CD8-positive, alpha-beta memory T cell (primary cell): ENCODE data around the gene SPATA22. TPM values are rescaled to one million over a fixed set of nuclear protein-coding genes. Genes with fewer than 3 reads are reported as not detected.
"Not testable (repeated sequence)": the region's sequence is repeated elsewhere in the genome, so short reads cannot be mapped to it uniquely, and the experiment has no call there.

ENCODE experiments used
- CTCF ChIA-PET: fragments of 350-600 bp; sonication (Branson Sonifier 250); formaldehyde crosslinking; loops from one replicate; lab custom pipeline; 2021; ENCODE audit warnings: antibody characterized with exemption; lab: Charles Lee
- POLR2A ChIA-PET: fragments of 350-600 bp; sonication (Branson Sonifier 250); formaldehyde crosslinking; loops from one replicate; lab custom pipeline; 2021; ENCODE audit warnings: antibody characterized with exemption; lab: Charles Lee
- DNase-seq, 5 donors: peaks; one replicate each; pipeline versions ENCODE4 v3.0.0 to v3.0.0-alpha.2; 2020 to 2022; ENCODE audit warnings: mixed read lengths in 1 of 5
- H3K27ac ChIP-seq: one replicate; pipeline ENCODE4 v1.7.0; 2013; ENCODE audit warnings: low read depth, mild to moderate bottlenecking, low read length, moderate library complexity
- H3K27me3 ChIP-seq: 2 replicates; pipeline ENCODE4 v1.7.0; 2013; ENCODE audit warnings: low read length, mild to moderate bottlenecking; ENCODE audit not compliant: insufficient read depth, poor library complexity, severe bottlenecking
- H3K36me3 ChIP-seq: 2 replicates; pipeline ENCODE4 v1.7.0; 2013; ENCODE audit warnings: mild to moderate bottlenecking, low read length, moderate library complexity; ENCODE audit not compliant: insufficient read depth
- H3K4me1 ChIP-seq: 2 replicates; pipeline ENCODE4 v1.7.0; 2013; ENCODE audit warnings: mild to moderate bottlenecking, low read length, moderate library complexity; ENCODE audit not compliant: insufficient read depth
- H3K4me3 ChIP-seq: 2 replicates; pipeline ENCODE4 v1.7.0; 2013; ENCODE audit warnings: mild to moderate bottlenecking, low read length
- H3K9me3 ChIP-seq: 2 replicates; pipeline ENCODE4 v1.7.0; 2013; ENCODE audit warnings: mild to moderate bottlenecking, low read length
- H3K27ac Mint-ChIP-seq, 8 donors: one replicate each; pipeline ENCODE4 v1.8.0; 2020 to 2021; ENCODE audit warnings: mixed read lengths in 8 of 8, mild to moderate bottlenecking in 6 of 8, inconsistent platforms in 3 of 8, moderate library complexity in 3 of 8
- H3K27me3 Mint-ChIP-seq, 2 donors: one replicate each; pipeline ENCODE4 v1.8.0; 2020 to 2021; ENCODE audit warnings: mixed read lengths in 2 of 2, mild to moderate bottlenecking in 1 of 2, moderate library complexity in 1 of 2
- H3K36me3 Mint-ChIP-seq, 3 donors: one replicate each; pipeline ENCODE4 v1.8.0; 2020 to 2021; ENCODE audit warnings: mixed read lengths in 3 of 3, inconsistent platforms in 1 of 3, mild to moderate bottlenecking in 1 of 3
- H3K4me1 Mint-ChIP-seq, 3 donors: one replicate each; pipeline ENCODE4 v1.8.0; 2020 to 2021; ENCODE audit warnings: mixed read lengths in 3 of 3, inconsistent platforms in 1 of 3, mild to moderate bottlenecking in 1 of 3
- H3K4me3 Mint-ChIP-seq, 7 donors: one replicate each; pipeline ENCODE4 v1.8.0; 2020 to 2021; ENCODE audit warnings: mixed read lengths in 7 of 7, mild to moderate bottlenecking in 6 of 7, moderate library complexity in 4 of 7, inconsistent platforms in 2 of 7
- H3K9me3 Mint-ChIP-seq, 5 donors: one replicate each; pipeline ENCODE4 v1.8.0; 2020 to 2022; ENCODE audit warnings: mixed read lengths in 5 of 5, mild to moderate bottlenecking in 3 of 5, moderate library complexity in 2 of 5, inconsistent platforms in 1 of 5
- polyA plus RNA-seq: library from polyadenylated mRNA; unstranded; fragments of 300-500 nt; fragmentation: Illumina TruSeq; gene quantifications from one replicate; pipeline ENCODE4 v1.2.3, GENCODE V29; 2021
- total RNA-seq, 2 experiments: library from RNA; stranded (reverse); gene quantifications; one replicate each; pipeline ENCODE4 v1.2.3, GENCODE V29; 2021

The SPATA22 gene
- total and polyA plus RNA-seq, 3 experiments from 2014 or later = not detected

DNA sequence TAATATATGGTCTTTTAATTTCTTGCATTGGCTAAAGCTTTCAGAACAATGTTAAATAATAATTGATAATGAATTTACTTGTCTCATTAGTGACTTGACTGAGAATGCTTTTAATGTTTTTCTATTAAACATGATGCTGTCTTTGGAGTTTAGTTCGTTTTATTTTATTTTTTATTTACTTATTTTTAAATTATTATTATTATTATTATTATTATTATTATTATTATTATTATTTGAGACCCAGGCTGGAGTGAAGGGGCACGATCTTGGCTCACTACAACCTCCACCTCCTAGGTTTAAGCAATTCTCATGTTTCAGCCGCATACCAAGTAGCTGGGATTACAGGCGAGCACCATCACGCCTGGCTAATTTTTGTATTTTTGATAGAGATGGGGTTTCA lies 56.0 kb downstream of the SPATA22 start:
- H3K27ac Mint-ChIP-seq = no peak overlapping the region
- peaks cover 18 to 20% of the 10 kb centered on the region in 2 donors for H3K27me3 Mint-ChIP-seq
- Histone ChIP-seq H3K4me3 (no peak overlapping the region), H3K4me1 (no peaks in the 10 kb centered on the region), H3K36me3 (no peaks in the 10 kb centered on the region), H3K27ac (no peak overlapping the region), H3K9me3 (no peaks in the 10 kb centered on the region), H3K27me3 (no peaks in the 10 kb centered on the region)
- CTCF ChIA-PET = interaction anchor here (0.6 kb wide), 1 partner anchor 20 kb away, joined by 3 read pairs; no protein-coding TSS in a partner anchor
- POLR2A ChIA-PET = no interaction called here
- no peaks in the 10 kb centered on the region for H3K9me3 Mint-ChIP-seq
- no peaks in the 10 kb centered on the region for H3K4me1 Mint-ChIP-seq
- no peaks in the 10 kb centered on the region for H3K36me3 Mint-ChIP-seq
- H3K4me3 Mint-ChIP-seq = no peak overlapping the region
- DNase-seq = no peak

DNA sequence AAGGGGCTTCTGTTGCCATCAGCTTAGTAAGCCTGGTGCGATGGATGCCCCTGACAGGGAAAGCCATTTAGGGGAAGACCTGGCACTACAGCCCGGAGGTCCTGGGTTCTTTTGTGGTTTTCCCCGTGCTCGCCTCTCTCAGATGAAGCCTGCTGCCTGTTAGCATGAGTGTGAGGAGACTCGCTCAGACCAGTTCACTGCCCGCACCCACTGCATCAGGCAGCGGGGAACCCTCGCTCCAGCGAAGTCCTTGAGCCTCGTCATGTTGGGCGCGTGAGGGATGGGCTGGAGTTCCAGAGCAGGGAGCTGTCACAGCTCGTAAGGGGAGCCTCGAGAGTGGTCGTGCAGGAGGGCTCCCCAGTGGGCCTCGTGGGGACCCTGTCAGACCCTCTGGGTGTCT lies 59.4 kb downstream of the SPATA22 start:
- H3K4me3 ChIP-seq, H3K27ac ChIP-seq, H3K27me3 ChIP-seq, H3K9me3 ChIP-seq, DNase-seq, H3K4me1 Mint-ChIP-seq, POLR2A ChIA-PET, H3K4me1 ChIP-seq, H3K36me3 ChIP-seq, H3K27ac Mint-ChIP-seq, CTCF ChIA-PET: not testable (repeated sequence)
- peaks cover 37 to 42% of the 10 kb centered on the region in 2 donors for H3K27me3 Mint-ChIP-seq
- peak overlapping the region in 1 of 7 donors; percentile 15 for H3K4me3 Mint-ChIP-seq
- peaks cover 7 to 20% (median 12%) of the 10 kb centered on the region in 5 donors for H3K9me3 Mint-ChIP-seq
- peaks cover 0 to 13% (median 0%) of the 10 kb centered on the region in 3 donors for H3K36me3 Mint-ChIP-seq

DNA sequence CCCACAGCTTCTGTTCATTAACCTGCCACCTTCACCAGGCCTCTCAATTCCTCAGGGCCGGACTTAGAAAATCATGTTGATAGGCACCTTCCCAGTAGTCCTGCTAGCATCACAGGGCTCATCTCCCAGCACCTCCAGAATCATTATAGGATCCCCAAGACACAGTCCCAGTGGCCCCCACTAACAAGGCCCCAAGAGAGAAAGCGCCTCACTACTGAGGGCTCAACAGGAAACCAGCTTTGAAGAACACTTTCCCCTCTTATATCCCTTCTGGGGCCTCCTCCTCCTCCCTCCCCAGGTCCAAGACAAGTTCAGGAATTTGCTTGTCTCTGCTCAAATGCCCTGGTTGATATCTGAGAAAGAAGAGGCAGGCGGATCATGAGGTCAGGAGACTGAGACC lies 60.5 kb downstream of the SPATA22 start, which contains the start of gene OR3A3:
Gene OR3A3 (plus strand): TSS at position 301 of the 400 bp plus-strand sequence.
- no peaks in the 10 kb centered on the region for H3K36me3 ChIP-seq
- H3K27ac Mint-ChIP-seq = no peak within 1 kb of the TSS
- H3K4me3 Mint-ChIP-seq = peak within 1 kb of the TSS in 2 of 7 donors; percentile 15 to 17
- peaks cover 35 to 51% of the 10 kb centered on the region in 2 donors for H3K27me3 Mint-ChIP-seq
- POLR2A ChIA-PET = no interaction called here
- peaks cover 0 to 15% (median 0%) of the 10 kb centered on the region in 3 donors for H3K36me3 Mint-ChIP-seq
- H3K4me1 Mint-ChIP-seq = no peaks in the 10 kb centered on the region
- no peaks in the 10 kb centered on the region for H3K4me1 ChIP-seq
- no peak for DNase-seq
- no peaks in the 10 kb centered on the region for H3K27me3 ChIP-seq
- H3K9me3 ChIP-seq = no peaks in the 10 kb centered on the region
- CTCF ChIA-PET = no interaction called here
- H3K27ac ChIP-seq = no peak within 1 kb of the TSS
- no peak within 1 kb of the TSS for H3K4me3 ChIP-seq
- H3K9me3 Mint-ChIP-seq = peaks cover 7 to 28% (median 14%) of the 10 kb centered on the region in 5 donors

DNA sequence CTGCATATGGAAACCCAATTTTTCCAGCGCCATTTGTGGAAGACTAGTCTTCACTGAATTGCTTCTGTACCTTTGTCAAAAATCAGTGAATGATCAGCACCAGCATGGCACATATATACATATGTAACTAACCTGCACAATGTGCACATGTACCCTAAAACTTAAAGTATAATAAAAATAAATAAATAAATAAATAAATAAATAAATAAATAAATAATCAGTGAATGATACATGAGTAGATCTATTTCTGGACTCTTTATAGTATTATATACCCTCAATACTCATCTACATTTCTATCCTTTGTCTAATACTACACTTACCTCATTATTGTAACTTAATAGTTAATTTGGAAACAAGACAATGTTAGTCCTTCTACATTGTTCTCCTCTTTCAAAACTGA lies 67.8 kb downstream of the SPATA22 start:
- H3K4me3 Mint-ChIP-seq = not testable (repeated sequence)

DNA sequence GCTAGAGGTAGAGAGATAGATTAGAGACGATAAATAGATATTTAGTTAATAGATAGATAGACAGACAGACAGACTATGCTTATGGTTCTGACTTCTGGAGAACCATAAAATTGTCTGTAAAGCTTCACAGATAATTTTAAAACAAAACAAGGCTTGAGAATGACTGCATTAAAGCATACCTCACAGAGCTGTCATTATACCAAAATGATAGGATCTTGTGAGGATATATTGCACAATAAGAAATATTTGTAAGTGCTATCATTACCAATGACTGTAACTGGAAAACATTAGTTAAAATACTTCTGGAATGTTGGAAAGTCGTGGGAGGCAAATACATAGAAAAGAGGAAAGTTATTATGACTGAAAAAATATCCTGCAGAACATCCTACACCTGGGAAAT lies 69.8 kb downstream of the SPATA22 start:
- Histone ChIP-seq H3K36me3 (no peaks in the 10 kb centered on the region), H3K9me3 (no peaks in the 10 kb centered on the region), H3K4me3 (no peak overlapping the region), H3K4me1 (no peaks in the 10 kb centered on the region), H3K27me3 (no peaks in the 10 kb centered on the region), H3K27ac (no peak overlapping the region)
- no peaks in the 10 kb centered on the region for H3K4me1 Mint-ChIP-seq
- DNase-seq = no peak
- H3K36me3 Mint-ChIP-seq = no peaks in the 10 kb centered on the region
- H3K9me3 Mint-ChIP-seq = peaks cover 0 to 6% (median 2%) of the 10 kb centered on the region in 5 donors
- H3K27me3 Mint-ChIP-seq = peaks cover 17 to 25% of the 10 kb centered on the region in 2 donors
- POLR2A ChIA-PET = no interaction called here
- H3K27ac Mint-ChIP-seq = no peak overlapping the region
- CTCF ChIA-PET = no interaction called here
- H3K4me3 Mint-ChIP-seq = no peak overlapping the region

More for the DNA sequence above, 67.8 kb downstream of the SPATA22 start:
- H3K4me3 ChIP-seq, H3K27me3 ChIP-seq, H3K27ac Mint-ChIP-seq, H3K4me1 ChIP-seq, DNase-seq, CTCF ChIA-PET, H3K9me3 ChIP-seq, H3K4me1 Mint-ChIP-seq, H3K36me3 ChIP-seq, POLR2A ChIA-PET, H3K27ac ChIP-seq: not testable (repeated sequence)
- Mint-ChIP-seq H3K36me3 (peaks cover 0 to 10% (median 0%) of the 10 kb centered on the region in 3 donors), H3K27me3 (peaks cover 27 to 37% of the 10 kb centered on the region in 2 donors), H3K9me3 (peaks cover 7 to 23% (median 12%) of the 10 kb centered on the region in 5 donors)

DNA sequence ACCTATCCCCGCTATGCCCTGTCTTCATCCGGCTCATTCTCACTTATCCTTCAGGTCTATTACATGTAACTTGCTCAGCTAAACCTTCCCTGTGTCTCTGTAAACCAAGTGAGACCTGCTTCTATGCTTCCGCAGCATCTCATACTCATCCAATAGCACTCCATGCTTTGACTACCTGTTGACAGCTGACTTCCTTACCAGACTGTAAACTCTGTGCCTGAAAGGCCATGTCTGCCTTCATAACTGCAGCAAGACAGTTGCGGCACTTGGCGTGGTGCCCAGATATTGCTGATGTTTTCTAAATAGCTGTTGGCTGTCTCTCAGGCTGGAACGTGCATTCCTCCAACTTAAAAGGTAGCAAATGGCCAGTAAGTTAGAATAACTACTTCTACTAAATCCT lies 71.6 kb downstream of the SPATA22 start:
- Mint-ChIP-seq H3K27me3 (peaks cover 17 to 21% of the 10 kb centered on the region in 2 donors), H3K4me3 (no peak overlapping the region), H3K27ac (no peak overlapping the region), H3K4me1 (no peaks in the 10 kb centered on the region), H3K36me3 (no peaks in the 10 kb centered on the region), H3K9me3 (peaks cover 0 to 2% (median 0%) of the 10 kb centered on the region in 5 donors)
- CTCF ChIA-PET = no interaction called here
- no peak for DNase-seq
- Histone ChIP-seq H3K4me1 (no peaks in the 10 kb centered on the region), H3K4me3 (no peak overlapping the region), H3K27me3 (no peaks in the 10 kb centered on the region), H3K9me3 (no peaks in the 10 kb centered on the region), H3K36me3 (no peaks in the 10 kb centered on the region), H3K27ac (no peak overlapping the region)
- POLR2A ChIA-PET = no interaction called here

DNA sequence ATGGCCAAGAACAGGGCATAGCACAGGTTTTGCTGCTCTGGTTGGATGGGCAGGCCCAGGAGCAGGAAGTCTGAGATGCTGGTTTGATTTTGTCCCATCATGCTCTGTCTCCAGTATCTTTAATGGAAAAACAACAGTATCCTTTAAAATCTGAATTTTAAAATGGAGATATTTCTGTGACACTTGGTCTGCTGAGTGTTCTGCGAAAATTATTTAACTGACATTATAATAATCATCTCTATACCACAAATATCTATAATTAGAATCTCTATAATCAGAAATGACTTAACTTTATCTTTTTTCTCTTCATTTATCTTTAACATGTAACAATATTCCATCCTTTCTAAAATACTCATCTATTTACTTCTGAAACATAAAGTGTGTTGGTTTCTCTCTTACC lies 73.3 kb downstream of the SPATA22 start, which contains the start of gene OR1E1:
Gene OR1E1 (minus strand): TSS at position 101 of the 400 bp plus-strand sequence. CDS start 0 bp downstream, at position 101.
- Histone ChIP-seq H3K9me3 (no peaks in the 10 kb centered on the region), H3K27ac (no peak within 1 kb of the TSS), H3K4me3 (no peak within 1 kb of the TSS), H3K27me3 (peaks cover 3% of the 10 kb centered on the region), H3K4me1 (no peaks in the 10 kb centered on the region), H3K36me3 (no peaks in the 10 kb centered on the region)
- DNase-seq = no peak
- POLR2A ChIA-PET = no interaction called here
- H3K27me3 Mint-ChIP-seq = peaks cover 21 to 26% of the 10 kb centered on the region in 2 donors
- H3K9me3 Mint-ChIP-seq = peaks cover 0 to 3% (median 2%) of the 10 kb centered on the region in 5 donors
- no peaks in the 10 kb centered on the region for H3K4me1 Mint-ChIP-seq
- H3K4me3 Mint-ChIP-seq = no peak within 1 kb of the TSS
- peaks cover 0 to 3% (median 0%) of the 10 kb centered on the region in 3 donors for H3K36me3 Mint-ChIP-seq
- CTCF ChIA-PET = no interaction called here
- H3K27ac Mint-ChIP-seq = no peak within 1 kb of the TSS

DNA sequence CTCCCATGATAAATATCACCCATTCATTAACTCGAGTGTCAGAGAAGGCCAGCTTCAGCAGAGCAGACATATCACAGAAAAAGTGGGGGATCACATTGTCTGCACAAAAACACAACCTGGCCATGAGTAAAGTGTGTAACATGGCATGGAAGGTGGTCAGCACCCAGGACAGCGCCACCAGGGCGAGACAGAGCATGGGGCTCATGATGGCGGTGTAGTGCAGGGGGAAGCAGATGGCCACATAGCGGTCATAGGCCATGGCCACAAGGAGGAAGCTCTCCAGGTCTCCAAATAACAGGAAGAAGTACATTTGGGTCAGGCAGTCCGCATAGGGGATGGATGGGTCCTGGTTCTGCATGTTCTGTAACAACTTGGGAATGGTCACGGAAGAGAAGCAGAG lies 73.8 kb downstream of the SPATA22 start:
- POLR2A ChIA-PET, H3K36me3 ChIP-seq, H3K27me3 ChIP-seq, CTCF ChIA-PET, H3K9me3 Mint-ChIP-seq, H3K4me1 ChIP-seq, H3K4me3 ChIP-seq, H3K4me3 Mint-ChIP-seq, H3K9me3 ChIP-seq, DNase-seq, H3K27ac ChIP-seq, H3K27ac Mint-ChIP-seq, H3K36me3 Mint-ChIP-seq, H3K4me1 Mint-ChIP-seq: not testable (repeated sequence)
- peaks cover 21 to 23% of the 10 kb centered on the region in 2 donors for H3K27me3 Mint-ChIP-seq
